Measurements from ENCODE around the gene RNF151.

GRCh38 chr16:1998852-1999801 lies 32.5 kb downstream of the RNF151 start:
- TF ChIP-seq CTCF (IDR thresholded peaks at IDR 0.05; ENCODE audit: low read length) (no peak), EZH2 (optimal IDR thresholded peaks at IDR 0.05; ENCODE audit: low read depth, low read length) (no peak)

Measured in MM.1S (cell line).